ENCODE results near the gene SOX4. TPM values are rescaled to one million over a fixed set of nuclear protein-coding genes. Genes with fewer than 3 reads are reported as not detected.

Gene SOX4
- total RNA-seq, 4 donors from 2014 or later: 0.80 to 1.6 (median 1.0) TPM

DNA sequence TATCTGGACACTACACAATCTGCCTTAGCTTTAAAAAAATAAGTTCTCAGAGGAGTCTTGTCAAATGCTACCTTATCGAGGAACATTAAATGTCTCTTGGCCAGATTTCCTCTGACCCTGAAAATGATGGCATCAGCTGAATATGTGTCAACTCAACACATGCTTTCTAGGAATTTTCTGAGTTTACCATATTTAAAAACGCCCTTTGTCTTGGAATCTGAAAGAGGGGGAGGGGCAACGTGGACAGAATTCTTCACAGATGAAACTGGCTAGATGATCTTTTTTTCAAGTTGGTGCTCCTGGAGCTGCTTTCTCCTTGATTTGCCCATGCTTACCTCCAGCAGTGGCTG is 5.1 kb downstream of the SOX4 start:
- no peak overlapping the region for H3K4me3 ChIP-seq
- intact Hi-C loops (cut with DNase I; ENCODE audit: low total_unique reads) (no loop called here), in situ Hi-C loops (cut with MboI; ENCODE audit: low sequenced_read_pairs in 4 of 4) (no loop called here)
- H3K36me3 ChIP-seq: no peaks in the 10 kb centered on the region
- H3K27ac ChIP-seq: no peak overlapping the region
- ATAC-seq (no peak), DNase-seq (no peak)
- H3K4me1 ChIP-seq: peaks cover 11 to 17% of the 10 kb centered on the region in 2 donors
- peaks cover 0 to 4% (median 2%) of the 10 kb centered on the region in 3 donors for H3K27me3 ChIP-seq
- TF ChIP-seq, protein P1, sequence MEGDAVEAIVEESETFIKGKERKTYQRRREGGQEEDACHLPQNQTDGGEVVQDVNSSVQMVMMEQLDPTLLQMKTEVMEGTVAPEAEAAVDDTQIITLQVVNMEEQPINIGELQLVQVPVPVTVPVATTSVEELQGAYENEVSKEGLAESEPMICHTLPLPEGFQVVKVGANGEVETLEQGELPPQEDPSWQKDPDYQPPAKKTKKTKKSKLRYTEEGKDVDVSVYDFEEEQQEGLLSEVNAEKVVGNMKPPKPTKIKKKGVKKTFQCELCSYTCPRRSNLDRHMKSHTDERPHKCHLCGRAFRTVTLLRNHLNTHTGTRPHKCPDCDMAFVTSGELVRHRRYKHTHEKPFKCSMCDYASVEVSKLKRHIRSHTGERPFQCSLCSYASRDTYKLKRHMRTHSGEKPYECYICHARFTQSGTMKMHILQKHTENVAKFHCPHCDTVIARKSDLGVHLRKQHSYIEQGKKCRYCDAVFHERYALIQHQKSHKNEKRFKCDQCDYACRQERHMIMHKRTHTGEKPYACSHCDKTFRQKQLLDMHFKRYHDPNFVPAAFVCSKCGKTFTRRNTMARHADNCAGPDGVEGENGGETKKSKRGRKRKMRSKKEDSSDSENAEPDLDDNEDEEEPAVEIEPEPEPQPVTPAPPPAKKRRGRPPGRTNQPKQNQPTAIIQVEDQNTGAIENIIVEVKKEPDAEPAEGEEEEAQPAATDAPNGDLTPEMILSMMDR (IDR thresholded peaks at IDR 0.05 in 4 of 5, conservative IDR thresholded peaks at IDR 0.05 in 1 of 5): no peak
- no peak for TF ChIP-seq POLR2A (IDR thresholded peaks at IDR 0.05)
- H3K9me3 ChIP-seq: no peaks in the 10 kb centered on the region

DNA sequence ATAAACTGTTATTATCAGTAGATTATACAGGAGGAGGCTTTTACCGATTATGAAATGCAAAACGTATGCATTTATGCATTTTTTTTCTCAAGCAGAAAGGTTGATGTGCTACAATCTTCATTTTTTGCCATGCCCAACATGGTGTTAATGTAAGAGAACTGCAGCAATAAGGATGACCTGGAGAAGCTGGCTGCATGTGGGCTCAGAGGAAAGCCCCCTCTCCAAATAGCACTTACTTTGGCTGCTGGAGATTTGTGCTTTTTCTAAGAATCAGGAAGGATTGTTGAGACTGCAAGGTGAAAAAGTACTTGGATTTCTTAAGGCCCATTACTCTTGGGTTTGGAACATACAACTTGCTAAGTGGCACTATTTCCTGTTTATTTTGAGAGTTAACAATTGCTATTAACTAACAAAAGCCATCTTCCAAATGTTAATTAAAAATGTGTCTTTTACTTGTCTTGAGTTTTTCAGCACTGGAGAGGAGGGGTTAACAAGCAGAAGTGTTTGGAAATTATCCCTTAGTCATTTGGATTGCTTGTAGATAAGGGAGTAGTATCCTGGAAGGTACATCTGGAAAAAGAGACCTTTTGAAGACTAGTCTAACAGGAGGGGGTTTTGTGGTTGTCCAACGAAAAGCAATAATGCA is 5.6 kb downstream of the SOX4 start:
- intact Hi-C loops (cut with DNase I; ENCODE audit: low total_unique reads): no loop called here
- no peak for TF ChIP-seq POLR2A (IDR thresholded peaks at IDR 0.05)
- TF ChIP-seq, protein P1 (IDR thresholded peaks at IDR 0.05 in 4 of 5, conservative IDR thresholded peaks at IDR 0.05 in 1 of 5): no peak
- Histone ChIP-seq H3K27me3 (peaks cover 0 to 4% (median 2%) of the 10 kb centered on the region in 3 donors), H3K9me3 (no peaks in the 10 kb centered on the region), H3K36me3 (no peaks in the 10 kb centered on the region), H3K27ac (no peak overlapping the region), H3K4me1 (peaks cover 11 to 17% of the 10 kb centered on the region in 2 donors), H3K4me3 (no peak overlapping the region)
- DNase-seq: no peak
- in situ Hi-C loops (cut with MboI; ENCODE audit: low sequenced_read_pairs in 4 of 4): no loop called here
- no peak for ATAC-seq

DNA sequence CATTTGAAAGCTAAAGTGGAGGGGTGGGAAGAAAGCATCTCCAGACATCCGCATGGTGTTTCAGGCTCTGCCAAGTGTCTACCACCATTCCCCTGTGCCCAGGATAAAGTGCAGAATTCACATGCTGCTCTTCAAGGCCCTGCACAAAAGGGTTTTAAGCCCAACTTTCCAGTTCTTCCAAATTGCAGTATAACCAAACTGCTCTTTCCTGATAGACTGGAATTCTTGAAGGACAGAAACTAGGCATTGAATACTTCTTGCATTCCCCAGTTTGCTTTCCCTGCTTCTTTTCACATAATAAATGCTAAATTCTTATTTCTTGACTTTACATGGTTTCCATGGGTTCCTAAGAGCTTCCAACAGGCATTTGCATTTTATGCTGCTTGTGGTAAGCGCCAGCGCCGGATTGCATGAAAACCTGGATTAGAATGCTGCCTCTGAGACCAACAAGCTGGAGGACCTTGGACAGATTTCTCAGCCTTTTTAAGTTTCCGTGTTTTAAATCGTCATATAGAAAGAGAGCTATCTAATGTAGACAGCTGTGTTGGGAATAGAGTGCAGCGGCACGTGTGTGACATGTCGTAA is 7.9 kb downstream of the SOX4 start:
- no peak for ATAC-seq
- H3K4me3 ChIP-seq: no peak overlapping the region
- peaks cover 11 to 17% of the 10 kb centered on the region in 2 donors for H3K4me1 ChIP-seq
- no peaks in the 10 kb centered on the region for H3K36me3 ChIP-seq
- peaks cover 0 to 4% (median 2%) of the 10 kb centered on the region in 3 donors for H3K27me3 ChIP-seq
- in situ Hi-C loops (cut with MboI; ENCODE audit: low sequenced_read_pairs in 4 of 4): no loop called here
- no peaks in the 10 kb centered on the region for H3K9me3 ChIP-seq
- DNase-seq: no peak
- intact Hi-C loops (cut with DNase I; ENCODE audit: low total_unique reads): no loop called here
- H3K27ac ChIP-seq: no peak overlapping the region
- TF ChIP-seq POLR2A (IDR thresholded peaks at IDR 0.05): no peak
- TF ChIP-seq, protein P1 (IDR thresholded peaks at IDR 0.05 in 4 of 5, conservative IDR thresholded peaks at IDR 0.05 in 1 of 5): no peak

DNA sequence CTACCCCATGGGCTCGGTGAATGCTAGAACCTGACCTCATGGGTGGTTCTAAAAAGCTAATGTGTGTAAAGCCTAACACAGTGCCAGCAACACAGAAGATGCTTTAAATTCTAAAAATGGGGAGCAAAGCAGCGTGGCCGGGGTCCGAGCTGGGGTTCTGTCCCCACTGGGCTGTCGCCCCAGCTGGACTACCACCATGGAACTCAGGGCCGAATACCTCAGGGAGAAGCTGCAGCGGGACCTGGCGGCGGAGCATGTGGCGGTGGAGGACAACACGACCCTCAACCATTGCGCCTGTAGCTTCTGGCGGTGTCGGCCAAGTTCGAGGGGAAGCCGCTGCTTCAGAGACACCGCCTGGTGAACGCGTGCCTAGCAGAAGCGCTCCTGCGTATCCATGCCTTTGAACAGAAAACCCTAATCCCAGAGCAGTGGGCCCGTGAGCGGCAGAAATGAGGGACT is 8.4 kb downstream of the SOX4 start:
- no peak for ATAC-seq
- H3K27ac ChIP-seq: no peak overlapping the region
- intact Hi-C loops (cut with DNase I; ENCODE audit: low total_unique reads): no loop called here
- H3K4me1 ChIP-seq: peaks cover 11 to 17% of the 10 kb centered on the region in 2 donors
- TF ChIP-seq, protein P1 (IDR thresholded peaks at IDR 0.05 in 4 of 5, conservative IDR thresholded peaks at IDR 0.05 in 1 of 5): no peak
- H3K27me3 ChIP-seq: peaks cover 0 to 4% (median 2%) of the 10 kb centered on the region in 3 donors
- no peak overlapping the region for H3K4me3 ChIP-seq
- H3K9me3 ChIP-seq: no peaks in the 10 kb centered on the region
- no peak for DNase-seq
- in situ Hi-C loops (cut with MboI; ENCODE audit: low sequenced_read_pairs in 4 of 4): no loop called here
- H3K36me3 ChIP-seq: no peaks in the 10 kb centered on the region

All from gastrocnemius medialis (tissue), 4 donors.